Iris pigment epithelial cell (primary cell): ENCODE data around the gene CDH20.

Experiments used
- DNase-seq: peaks from one replicate; pipeline ENCODE4 v3.0.0-alpha.2; 2011; ENCODE audit warnings: low read depth

The CDH20 gene

DNA sequence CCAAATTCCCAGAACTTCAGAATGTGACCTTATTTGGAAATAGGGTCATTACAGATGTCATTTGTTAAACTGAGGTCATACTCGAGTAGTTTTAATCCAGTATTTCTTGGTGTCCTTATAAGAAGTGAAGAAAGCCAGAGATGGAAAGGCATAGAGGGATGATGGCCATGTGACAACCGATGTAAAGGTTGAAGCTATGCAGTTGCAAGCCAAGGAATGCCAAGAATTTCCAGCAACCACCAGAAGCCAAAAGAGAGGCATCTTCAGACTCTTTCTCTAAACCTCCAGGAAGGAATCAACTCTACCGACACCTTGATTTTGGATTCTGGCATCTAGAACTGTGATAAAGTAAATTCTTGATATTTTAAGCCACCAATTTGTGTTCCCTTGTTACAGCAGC, 242.2 kb downstream of the CDH20 start:
- DNase-seq: peak; percentile 18

DNA sequence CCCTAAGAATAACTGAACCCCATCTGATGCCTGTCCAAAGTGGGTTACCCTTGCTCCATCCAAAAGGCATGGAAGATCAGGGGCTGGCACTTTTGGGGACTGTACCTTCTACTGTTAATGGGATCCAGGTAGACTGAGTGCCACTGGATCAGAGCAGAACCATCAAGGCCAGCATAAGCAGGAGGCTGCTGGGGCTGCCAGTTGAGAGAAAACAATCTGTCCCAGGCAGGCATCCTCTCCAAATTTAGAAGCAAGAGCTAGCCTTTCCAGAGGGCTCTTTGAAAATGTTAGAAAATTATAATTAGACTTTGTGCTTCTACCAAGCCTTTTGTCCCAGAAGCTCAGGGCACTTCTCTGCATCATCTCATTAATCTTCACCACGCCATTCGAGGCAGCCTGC, 245.6 kb downstream of the CDH20 start:
- DNase-seq: no peak

DNA sequence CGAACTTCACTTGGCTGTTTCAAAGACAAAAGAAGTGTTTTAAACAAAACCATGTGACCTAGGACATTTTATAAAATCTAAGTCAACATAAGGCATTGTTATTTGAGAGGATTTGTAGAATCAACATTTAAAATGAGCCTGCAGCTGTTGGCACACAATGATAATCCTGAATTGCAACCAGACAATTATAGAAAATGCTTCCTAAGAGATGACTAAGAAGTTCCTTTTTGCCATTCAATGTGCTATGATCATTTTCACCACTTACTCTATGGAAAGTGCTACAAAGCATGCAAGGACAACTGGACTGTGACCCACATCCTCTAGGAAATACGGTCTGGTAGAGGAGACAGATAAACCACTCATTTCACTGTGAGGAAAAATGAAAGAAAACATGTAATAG, 246.4 kb downstream of the CDH20 start:
- DNase-seq: no peak

DNA sequence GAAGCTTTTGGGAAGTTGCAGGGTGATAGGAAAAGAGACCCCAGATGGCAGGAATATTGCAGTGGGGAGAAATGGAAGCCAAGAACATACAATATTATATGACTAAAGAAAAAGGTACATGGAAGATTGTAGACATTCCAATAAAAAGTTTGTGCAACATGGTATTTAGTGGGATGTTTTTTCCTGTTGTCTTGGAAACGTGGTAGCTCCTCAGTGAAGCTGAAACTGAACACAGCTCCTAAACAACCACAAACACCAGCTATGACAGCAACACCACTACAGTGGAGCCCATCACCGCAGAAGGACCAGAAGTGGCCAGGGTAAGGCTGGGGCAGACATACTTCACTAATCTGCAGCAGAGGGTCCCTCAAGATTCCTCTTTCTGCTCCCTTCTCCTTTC, 246.8 kb downstream of the CDH20 start:
- DNase-seq: peak; percentile 23

DNA sequence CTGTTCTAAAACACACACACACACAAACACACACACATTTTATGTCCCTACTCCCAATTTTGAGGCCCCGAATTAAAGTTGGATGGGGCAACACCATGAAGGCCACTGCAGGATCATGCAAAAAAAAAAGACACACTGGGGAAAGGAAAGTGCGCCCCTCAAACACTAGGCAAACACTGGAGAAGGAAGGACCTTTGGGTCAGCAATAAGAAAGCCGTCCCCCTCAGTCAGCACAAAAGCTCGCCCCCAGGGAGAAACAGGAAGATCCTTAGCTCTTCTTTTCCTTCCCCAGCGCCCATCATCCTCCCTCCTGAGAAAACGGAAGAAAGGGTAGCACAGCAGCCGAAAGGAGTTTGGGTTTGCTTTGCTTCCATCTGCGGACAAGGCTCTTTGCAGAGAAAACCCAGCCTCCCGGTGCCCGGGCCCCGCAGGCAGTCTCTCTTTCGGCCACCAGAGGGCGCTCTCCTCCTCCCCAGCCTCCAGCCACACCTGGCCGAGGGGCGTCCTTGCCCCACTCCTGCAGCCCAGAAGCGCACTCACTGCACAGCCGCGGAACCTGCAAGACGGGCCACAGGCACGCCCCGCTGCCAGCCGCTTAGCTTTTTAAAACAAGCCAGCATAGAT, 248.5 kb downstream of the CDH20 start:
- DNase-seq: peak; percentile 41

DNA sequence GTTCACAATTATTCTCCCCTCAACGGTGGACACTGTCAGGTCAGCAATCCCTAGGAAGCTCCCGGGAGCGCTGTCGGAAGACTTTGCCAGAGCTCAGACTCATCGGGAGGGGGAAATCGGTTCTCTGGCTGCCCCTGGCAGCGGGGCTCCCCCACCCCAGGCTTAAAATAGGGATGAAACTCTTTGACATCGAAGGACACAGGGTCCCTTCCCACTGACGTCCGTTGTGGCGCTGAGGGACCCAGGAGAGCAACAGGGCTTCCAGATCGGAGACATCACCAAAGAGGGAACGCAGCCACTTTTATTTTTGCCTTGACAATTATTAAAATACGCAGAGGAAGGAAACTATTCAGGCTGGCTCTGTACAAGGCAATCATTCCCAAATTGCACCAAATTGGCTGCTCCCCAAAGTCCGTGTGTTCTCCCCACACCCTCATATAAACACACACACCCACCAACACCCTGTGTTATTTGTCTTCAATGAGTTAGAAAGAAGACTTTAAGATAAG, 249.0 kb downstream of the CDH20 start:
- no peak for DNase-seq

DNA sequence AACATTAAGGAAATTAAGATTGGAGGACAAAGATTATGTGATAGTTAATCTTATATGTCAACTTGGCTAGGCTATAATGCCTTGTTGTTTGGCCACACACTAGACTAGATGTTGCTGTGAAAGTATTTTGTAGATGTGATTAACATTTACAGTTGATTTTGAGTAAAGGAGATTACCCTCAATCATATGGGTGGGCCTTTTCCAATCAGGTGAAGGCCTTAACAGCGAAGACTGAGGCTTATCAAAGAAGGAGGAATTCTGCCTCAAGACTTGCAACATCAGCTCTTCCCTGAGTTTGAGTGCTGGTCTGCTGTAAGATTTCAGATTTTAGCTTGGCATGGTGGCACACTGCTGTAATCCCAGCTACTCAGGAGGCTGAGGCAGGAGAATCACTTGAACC, 250.3 kb downstream of the CDH20 start:
- DNase-seq: no peak

DNA sequence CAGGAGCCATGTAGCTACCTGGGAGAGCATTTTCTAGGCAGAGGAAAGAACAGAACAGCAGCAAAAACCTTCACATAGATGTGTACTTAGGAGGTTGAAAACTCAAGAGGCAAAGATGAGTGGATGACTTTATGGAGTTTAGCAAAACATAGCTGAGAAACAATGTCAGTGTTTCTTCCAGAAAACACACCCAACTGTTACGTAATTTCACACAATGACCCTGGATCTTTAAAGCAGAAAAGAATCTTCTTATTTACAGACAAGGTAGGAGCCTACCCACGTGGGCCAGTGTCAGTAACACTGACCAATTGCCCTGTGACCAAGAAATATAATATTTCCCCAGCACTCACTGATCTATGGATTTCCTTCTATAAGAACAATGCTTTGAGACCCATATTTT, 254.6 kb downstream of the CDH20 start:
- no peak for DNase-seq

DNA sequence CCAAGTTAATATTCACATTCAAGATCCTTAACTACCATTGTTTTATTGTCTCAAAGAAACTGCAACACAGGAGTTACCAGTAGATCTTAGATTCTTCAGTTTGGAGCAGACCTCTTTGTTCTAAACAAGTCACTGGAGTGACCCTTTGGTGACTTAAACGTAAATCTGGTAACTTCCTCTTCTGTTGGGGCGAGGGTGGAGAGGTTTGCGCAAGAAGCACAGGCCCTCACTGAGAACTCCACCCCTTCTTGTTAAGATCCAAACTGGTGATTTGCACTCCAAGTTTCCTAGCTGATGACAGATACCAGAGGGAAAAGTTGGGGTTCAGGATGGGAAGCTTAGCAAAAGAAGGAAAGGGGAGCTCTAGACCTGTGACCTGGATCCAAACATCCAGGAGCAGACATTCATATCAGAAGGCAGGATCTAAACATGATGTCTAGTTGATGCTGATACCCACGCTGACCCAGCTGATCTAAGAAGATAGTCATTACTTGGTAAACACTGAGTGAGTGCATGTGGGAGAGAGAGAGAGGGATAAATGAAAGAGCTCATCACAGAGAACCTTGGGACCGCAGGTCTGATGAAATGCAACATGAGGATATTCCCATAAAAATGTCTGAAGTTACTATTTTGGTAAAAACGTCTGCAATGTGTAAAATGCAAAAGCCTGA, 256.0 kb downstream of the CDH20 start:
- peak; percentile 54 for DNase-seq

DNA sequence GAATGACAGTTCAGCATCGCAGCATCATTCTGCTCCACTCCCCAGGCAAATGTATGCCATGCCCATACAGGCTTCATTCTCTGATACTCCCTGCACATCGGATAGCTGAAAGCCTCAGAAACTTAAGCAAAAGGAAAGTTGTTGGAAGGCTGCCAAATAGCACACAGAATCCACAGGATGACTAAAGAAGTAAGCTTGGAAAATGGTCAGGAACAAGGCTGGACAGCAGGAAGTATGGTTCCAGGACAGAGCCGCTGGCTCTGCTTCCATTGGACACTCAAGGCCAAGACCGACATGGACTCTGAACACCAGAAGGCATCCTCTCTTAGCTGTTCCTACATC, 256.5 kb downstream of the CDH20 start:
- peak; percentile 71 for DNase-seq

DNA sequence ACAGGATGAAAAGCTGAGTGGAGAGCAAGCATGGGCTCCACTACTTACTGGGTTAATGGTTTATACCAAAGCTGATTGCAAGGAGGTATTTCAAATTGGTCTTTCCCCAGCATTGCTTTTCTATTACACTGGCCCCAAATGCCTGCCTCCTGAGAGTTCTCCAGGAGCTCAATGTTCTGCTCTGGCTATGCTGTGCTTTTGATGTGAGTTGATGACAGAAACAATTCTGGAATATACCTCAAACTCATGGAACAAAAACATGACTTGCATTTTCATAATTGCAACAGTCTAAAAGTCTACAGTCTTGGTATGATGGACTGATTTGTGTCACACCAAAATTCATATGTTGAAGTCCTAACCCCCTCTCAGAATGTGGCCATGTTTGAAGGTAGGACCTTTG, 258.0 kb downstream of the CDH20 start:
- no peak for DNase-seq

DNA sequence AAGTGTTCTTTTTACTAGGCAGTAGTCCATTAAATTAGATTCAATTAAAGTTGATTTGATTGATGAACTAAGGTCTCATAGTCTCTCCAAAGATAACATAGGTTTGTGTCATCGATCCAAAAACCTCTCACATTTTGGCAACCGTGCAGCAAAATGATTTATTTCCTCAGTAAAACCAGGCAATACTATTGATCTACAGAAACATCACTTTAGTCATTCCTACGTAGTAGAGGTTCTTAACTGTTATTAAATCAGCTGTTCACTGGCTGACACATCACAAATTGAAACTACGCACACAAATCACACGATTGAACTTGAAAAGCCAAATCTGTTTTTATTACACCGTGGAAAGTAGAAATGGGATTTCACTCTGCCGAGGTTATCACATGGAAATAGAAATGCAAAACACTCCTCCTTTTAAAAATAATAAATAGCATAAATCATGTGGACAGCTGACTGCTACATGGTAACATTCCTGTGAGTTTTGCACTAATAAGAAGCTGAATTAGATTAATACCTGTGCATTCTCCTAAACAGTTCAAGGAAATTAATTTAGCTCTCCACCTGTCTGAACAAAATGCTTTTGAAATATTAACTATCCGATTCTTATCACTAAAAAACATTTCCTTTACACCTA, 262.5 kb downstream of the CDH20 start:
- DNase-seq: no peak

DNA sequence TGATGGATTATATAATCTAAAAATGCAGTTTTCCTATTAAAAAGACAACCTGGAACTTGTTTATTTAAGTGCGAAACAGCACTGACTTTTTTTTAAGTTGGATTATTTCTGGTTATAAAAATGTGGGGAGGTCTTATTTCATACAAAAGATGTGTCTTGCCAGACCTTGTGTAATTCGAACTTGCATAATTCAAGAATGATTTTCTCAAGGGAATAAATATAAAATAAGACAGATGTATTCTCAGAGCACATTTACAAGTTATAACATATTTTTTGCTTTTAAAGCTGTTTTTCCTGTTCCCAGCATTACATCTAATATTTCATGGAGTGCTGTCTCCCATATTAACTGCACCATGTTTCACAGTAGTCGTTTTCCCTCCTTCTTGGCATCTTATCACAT, 263.1 kb downstream of the CDH20 start:
- DNase-seq: peak; percentile 56

DNA sequence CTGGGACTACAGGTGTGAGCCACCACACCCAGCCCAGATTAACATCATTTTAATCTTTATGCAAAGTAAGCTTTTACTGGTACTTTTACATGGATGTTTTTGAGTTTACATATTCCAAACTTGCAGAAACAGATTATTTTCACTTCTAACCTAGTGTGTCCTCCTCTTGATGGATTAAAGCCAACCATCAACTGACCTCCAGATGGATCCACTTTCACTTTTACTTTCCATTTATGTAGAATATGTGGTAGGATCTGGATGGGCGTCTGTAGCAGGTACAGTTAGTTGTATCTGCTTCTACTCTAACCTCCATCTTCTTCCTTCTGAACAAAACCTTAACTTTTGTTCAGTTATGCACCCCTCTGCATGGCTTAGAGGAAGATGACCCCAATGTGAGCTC, 264.1 kb downstream of the CDH20 start:
- DNase-seq: no peak

DNA sequence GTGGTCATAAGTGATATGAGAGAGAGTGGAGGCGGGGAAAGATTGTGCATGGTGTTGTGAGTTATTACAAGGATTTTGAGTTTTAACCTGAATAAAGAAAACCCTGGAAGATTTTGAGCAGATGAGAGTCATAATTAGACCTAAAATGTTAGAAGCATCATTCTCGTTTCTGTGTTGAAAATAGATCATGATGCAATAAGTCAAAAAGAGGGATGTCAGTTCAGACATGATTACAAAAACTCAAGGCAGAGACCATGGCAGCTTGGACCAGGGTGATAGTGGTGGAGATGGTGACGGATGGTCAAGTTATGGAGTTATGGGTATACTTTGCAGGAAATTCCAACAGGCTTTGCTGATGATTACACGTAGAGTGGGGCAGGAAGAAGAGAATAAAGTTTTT, 267.2 kb downstream of the CDH20 start:
- no peak for DNase-seq

DNA sequence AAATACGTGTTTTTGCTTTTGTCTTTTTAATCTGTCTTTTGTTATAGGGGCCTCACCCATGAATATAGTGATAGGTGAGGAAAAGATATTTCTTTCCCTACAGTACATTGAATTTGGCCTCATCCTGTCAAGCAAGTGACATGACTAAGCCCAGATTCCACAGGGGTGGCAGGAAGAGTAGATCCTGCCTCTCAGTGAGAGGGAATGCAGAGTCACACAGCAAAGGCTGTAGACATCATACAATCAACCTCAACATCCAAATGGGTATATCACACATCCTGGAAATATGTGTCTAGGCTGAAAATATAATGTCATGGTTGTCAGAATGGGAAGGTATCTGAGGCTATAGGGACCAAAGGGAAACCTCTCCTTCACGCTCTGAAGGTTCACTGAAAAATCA, 269.6 kb downstream of the CDH20 start:
- no peak for DNase-seq
